ENCODE results near the gene FAM184A.

DNA sequence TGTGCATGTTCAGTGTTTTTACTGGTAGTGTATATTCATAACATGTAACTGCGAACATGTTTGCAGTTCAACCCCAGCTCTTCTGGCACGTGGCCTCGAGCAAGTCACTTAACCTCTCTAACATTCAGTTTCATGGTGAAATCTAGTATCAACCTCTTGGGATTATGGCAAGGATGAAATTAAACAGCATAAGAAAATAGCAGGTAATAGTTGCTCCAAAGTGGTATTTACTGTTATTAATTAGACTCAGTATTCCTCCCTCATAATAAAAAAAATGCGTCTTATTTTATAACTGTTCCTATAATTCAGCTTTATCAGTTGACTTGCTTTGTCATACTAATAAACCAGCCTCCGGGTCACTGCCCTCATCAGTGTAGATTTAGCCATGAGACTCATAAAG is 15.0 kb downstream of the FAM184A start:
- TF ChIP-seq, protein P1, sequence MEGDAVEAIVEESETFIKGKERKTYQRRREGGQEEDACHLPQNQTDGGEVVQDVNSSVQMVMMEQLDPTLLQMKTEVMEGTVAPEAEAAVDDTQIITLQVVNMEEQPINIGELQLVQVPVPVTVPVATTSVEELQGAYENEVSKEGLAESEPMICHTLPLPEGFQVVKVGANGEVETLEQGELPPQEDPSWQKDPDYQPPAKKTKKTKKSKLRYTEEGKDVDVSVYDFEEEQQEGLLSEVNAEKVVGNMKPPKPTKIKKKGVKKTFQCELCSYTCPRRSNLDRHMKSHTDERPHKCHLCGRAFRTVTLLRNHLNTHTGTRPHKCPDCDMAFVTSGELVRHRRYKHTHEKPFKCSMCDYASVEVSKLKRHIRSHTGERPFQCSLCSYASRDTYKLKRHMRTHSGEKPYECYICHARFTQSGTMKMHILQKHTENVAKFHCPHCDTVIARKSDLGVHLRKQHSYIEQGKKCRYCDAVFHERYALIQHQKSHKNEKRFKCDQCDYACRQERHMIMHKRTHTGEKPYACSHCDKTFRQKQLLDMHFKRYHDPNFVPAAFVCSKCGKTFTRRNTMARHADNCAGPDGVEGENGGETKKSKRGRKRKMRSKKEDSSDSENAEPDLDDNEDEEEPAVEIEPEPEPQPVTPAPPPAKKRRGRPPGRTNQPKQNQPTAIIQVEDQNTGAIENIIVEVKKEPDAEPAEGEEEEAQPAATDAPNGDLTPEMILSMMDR (conservative IDR thresholded peaks at IDR 0.05; ENCODE audit: low read length), result no peak
- TF ChIP-seq EZH2phosphoT487 (IDR thresholded peaks at IDR 0.05; ENCODE audit: borderline replicate concordance), result no peak

Data from Loucy (cell line).